Fibroblast of the aortic adventitia (primary cell): ENCODE measurements around the gene UGGT2. TPM values are rescaled to one million over a fixed set of nuclear protein-coding genes. Genes with fewer than 3 reads are reported as not detected.
"Not testable (repeated sequence)": the region's sequence is repeated elsewhere in the genome, so short reads cannot be mapped to it uniquely, and the experiment has no call there.

Source experiments
- DNase-seq: peaks from one replicate; pipeline ENCODE4 v3.0.0-alpha.2; 2010; ENCODE audit warnings: low read depth
- H3K4me3 ChIP-seq: 2 replicates; pipeline ENCODE4 v1.5.1; 2011; ENCODE audit warnings: low read depth, mild to moderate bottlenecking, control low read depth, low read length, moderate library complexity
- CTCF ChIP-seq: IDR thresholded peaks from 2 replicates; pipeline ENCODE4 v1.5.1; 2011; ENCODE audit warnings: mild to moderate bottlenecking, low read length, control low read depth, inconsistent platforms; ENCODE audit not compliant: insufficient read depth
- total RNA-seq: library from RNA; depleted of rRNA; stranded (reverse); fragments of >200 nt; gene quantifications from 2 replicates; pipeline ENCODE4 v1.2.3, GENCODE V29; 2012; ENCODE audit warnings: low replicate concordance

UGGT2 gene
- total RNA-seq, 1 donor, result 67.3 TPM

- DNase-seq, result peak; percentile 15
- TF ChIP-seq CTCF, result no peak
- no peak overlapping the region for H3K4me3 ChIP-seq
Observed at GRCh38 chr13:95948656-95949055, 104.5 kb downstream of the UGGT2 start.

GRCh38 chr13:95937714-95938320, 115.4 kb downstream of the UGGT2 start:
- DNase-seq, result no peak
- TF ChIP-seq CTCF, result no peak

GRCh38 chr13:95931300-95932025, 121.7 kb downstream of the UGGT2 start:
- no peak for TF ChIP-seq CTCF
- DNase-seq, result no peak
- no peak overlapping the region for H3K4me3 ChIP-seq

More at GRCh38 chr13:95937714-95938320, 115.4 kb downstream of the UGGT2 start:
- no peak overlapping the region for H3K4me3 ChIP-seq

GRCh38 chr13:95929430-95929829, 123.8 kb downstream of the UGGT2 start:
- no peak for TF ChIP-seq CTCF
- DNase-seq, result no peak

GRCh38 chr13:95928367-95928906, 124.8 kb downstream of the UGGT2 start:
- not testable (repeated sequence) for DNase-seq, H3K4me3 ChIP-seq

More at GRCh38 chr13:95929430-95929829, 123.8 kb downstream of the UGGT2 start:
- H3K4me3 ChIP-seq, result no peak overlapping the region

- DNase-seq, result no peak
- H3K4me3 ChIP-seq, result no peak overlapping the region
- TF ChIP-seq CTCF, result no peak
Observed at GRCh38 chr13:95926231-95926630, 127.0 kb downstream of the UGGT2 start.

GRCh38 chr13:95924389-95924994, 128.7 kb downstream of the UGGT2 start:
- no peak overlapping the region for H3K4me3 ChIP-seq
- TF ChIP-seq CTCF, result no peak
- DNase-seq, result peak; percentile 80
